Measurements from ENCODE around the gene SORCS2.
A peak's percentile ranks its signal among the peaks of the same experiment; 100 is the strongest.

The SORCS2 gene

DNA sequence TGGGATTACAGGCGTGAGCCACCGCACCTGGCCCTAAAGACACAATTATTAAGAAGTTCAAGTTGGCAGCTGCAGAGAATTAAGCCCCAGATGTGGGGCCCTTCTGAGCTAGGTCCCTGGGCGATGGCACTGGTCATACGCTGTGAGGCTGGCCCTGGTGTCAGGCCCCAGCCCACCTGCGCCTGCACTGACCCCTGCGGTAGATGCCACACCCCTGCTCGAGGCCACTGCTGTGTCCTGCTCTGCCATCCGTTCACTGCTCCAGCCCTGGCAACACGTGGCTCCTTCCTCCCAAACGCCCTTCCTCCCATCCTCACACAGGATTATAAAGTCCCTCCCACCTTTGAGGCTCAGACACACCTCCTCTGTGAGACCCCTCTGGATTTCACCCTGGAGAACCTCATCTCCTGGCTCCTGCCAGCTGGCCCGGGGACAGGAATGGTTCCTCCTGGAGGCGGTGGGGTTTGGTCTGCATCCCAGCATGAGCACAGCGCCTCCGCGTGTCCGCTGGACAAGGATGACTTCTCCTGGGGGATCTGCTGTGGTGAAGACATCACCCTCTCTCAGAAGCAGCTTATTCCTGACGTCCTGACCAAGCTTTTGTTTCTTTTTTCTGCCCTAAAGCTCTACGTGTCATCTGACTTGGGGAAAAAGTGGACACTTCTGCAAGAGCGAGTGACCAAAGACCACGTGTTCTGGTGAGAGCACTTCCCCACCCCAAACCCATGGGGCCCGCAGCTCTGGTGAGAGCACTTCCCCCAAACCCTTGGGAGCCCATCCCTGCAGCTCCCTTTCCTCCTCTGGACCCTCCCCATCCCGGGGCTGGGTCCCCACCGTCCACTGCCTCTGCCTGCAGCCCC lies 461.4 kb downstream of the SORCS2 start:
- no peak for DNase-seq (ENCODE audit: low read depth)

DNA sequence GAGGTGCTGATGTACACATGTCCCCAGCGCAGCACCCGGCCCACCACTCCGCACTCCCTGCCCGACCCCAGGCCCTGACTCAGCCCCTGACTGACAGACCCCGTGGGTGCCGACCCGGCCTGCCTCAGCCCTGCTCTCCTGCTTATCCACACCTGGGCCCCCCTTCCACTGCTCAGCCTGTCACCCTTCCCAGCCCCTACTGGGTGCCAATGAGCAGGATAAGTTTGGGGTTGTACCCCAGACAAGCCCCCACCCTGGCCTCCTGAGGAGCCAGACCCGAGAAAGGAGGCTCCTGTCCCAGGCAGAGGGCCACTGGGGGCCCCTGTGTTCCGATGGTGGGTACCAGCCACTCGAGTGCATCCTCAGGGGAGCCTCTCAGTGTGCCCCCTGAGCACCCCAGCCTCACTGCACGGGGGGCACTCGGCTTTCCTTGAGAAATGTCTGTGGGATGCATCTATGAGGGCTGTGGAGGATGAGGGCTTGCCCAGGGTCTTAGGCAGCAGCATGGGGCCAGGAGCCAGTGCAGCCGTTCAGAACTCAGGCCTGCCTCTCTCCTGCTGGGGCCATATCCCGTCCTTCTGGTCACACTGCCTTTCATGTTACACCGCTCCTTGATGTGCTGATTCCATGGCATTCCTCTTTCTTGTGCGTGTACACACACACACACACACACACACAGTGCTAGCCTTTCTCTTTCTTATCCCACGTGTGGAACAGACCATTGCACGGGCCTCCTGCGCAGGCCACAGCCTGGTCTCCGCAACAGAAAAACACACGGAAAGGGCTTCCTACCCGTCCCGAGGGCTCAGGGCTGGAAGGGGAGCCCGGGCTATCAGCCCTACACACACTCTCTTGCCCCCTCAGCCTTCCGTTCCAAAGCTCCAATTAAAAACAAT lies 462.5 kb downstream of the SORCS2 start:
- DNase-seq (ENCODE audit: low read depth), result no peak

DNA sequence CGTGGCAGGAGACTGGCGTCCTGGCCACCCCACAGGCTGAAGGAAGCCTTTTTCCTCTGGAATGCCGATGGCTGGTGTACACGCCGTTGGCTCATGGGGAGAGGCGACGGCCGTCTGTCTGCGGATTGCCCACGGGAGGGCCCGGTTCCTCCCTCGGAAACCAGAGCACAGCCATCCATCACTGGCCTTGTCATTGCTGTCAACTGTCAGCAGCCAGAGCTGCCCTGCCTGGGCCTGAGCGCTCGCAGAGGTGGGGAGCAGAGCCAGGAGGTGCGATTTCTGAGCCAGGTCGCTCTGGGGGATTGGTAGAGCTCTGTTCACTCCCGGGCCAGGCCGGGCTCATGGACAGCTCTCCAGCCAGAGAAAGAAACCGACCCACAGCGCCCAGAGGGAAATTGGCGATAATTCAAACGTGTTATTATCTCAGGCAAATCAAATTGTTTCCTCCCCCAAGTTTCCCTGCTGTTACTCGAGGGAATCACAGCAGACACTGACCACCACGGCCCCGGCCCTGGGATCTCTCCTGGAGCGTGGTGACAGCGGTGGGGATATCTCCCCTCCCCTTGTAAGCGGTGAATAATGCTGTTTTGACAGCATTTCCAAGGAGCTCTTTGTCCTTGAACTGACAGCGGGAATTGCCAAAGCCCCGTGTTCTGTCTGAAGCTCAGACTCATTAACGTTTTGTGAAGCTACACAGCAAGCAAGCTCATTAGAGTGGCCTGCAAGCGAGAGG lies 463.3 kb downstream of the SORCS2 start:
- no peak for DNase-seq (ENCODE audit: low read depth)

DNA sequence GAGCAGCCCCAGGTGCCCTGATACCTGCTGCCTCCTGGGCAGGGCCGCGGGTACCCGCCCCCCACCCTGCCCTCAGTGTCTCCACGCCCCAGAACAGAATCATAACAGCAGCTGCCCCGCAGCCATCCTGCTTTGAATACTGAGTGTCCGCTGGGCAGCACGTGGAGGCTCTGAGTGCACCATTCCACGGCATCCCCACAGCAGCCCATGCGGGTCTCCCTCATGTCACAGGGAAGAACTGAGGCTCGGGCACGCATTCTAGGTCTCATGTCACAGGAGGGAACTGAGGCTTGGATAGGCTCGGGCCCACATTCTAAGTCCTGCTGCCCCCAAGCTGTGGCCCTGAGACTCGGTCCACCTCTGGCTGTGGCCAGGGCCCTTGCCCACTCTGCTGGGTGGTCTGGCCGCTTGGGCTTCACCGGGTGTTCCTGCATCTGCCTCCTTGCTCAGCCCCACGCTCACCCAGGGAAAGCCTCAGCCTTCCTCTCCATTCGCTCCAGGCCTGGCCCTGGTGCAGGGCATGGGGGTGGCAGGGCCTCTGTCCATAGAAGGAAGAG lies 464.0 kb downstream of the SORCS2 start:
- no peak for DNase-seq (ENCODE audit: low read depth)

DNA sequence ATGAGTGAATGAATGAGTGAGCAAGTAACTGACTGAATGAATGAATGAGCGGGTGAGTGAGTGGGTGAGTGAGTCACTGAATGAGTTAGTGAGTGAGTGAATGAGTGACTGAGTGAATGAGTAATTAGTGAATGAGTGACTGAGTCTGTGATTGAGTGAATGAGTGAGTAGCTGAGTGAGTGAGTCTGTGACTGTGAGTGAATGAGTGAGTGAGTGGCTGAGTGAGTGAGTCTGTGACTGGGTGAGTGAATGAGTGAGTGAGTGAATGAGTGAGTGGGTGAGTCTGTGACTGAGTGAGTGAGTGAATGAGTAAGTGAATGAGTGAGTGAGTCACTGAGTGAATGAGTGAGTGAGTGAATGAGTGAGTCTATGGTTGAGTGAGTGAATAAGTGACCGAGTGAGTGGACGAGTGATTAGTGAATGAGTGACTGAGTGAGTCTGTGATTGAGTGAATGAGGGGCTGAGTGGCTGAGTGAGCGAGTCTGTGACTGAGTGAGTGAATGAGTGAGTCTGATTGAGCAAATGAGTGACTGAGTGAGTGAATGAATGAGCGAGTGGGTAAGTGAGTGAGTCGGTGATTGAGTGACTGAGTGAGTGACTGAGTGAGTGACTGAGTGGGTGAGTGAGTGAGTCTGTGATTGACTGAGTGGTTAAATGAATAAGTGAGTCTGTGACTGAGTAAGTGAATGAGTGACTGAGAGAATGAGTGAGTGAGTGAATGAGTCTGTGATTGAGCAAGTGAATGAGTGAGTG lies 465.4 kb downstream of the SORCS2 start:
- no peak for DNase-seq (ENCODE audit: low read depth)

DNA sequence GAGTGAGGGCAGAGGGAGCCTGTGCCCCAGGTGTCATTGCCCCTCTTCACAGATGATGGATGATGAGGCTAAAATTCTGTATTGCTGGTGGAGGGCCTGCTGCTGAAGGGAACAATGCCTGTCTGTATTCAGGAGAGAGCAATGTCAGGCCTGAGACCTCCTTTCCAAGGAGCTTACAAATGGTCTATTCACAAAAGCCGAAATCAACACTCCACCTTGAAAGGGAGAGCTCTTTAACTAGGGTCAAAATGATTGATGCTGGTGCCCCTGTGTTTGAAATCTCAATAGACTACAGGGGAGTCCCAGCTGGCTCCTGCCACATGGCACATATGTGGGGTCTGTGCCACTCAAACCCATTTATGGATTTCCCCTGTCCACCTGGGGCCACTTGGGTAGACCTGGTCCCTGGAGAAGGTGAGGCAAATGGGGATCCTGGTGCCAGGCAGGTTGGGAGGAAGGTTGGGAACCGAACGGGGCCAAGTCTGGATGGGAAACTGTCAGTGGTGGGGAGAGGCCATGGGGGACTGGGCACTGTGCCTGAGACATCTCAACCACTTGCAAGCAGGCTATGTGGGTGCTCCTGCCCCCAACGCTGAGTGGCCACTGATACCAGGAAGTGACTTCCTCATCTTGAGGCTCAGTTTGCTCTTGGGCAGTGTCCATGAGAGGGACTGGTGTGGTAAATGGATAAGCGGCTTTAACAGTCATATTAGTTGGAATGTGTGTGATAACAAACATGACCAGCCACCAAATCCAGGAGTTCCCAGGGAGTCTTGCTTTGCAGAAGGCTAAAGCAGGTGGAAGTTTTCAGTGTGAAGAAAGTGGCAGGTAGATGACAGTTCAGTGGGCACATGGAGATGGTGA lies 466.2 kb downstream of the SORCS2 start:
- peak; percentile 15 for DNase-seq (ENCODE audit: low read depth)

DNA sequence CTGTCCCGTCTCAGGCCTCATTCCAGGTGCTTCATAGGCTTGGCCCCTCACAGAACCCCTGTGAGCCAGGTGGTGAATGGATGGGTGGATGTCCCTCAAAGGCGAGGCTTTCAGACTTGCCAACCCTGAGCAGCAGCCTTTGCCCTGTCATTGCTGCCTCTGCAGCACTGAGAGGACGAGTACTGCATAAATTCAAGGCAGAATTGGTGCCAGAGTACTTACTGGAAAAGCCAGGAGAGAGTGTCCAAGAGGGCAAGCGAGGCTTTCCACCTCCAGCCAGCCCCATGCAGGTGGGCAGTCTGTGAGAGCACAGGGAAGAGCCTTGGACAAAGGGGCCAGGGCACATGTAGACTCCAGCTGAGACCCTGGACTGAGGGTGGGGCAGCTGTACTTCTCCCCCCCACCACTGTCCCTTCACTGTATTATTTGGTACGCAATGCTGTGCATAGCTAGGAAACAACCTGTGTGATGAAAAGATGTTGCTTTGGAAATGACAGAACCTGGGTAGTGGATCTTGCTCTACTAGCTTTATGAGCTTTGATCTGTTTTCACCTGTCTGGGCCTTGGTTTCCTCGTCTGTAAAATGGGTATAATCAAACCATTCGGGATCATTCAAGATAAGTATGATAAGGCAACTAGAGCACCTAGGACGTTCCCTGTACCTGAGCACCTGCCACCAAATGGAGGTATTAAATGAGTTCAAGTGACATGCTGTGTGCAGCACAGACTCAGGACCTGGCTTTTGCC lies 467.3 kb downstream of the SORCS2 start:
- DNase-seq (ENCODE audit: low read depth), result no peak

DNA sequence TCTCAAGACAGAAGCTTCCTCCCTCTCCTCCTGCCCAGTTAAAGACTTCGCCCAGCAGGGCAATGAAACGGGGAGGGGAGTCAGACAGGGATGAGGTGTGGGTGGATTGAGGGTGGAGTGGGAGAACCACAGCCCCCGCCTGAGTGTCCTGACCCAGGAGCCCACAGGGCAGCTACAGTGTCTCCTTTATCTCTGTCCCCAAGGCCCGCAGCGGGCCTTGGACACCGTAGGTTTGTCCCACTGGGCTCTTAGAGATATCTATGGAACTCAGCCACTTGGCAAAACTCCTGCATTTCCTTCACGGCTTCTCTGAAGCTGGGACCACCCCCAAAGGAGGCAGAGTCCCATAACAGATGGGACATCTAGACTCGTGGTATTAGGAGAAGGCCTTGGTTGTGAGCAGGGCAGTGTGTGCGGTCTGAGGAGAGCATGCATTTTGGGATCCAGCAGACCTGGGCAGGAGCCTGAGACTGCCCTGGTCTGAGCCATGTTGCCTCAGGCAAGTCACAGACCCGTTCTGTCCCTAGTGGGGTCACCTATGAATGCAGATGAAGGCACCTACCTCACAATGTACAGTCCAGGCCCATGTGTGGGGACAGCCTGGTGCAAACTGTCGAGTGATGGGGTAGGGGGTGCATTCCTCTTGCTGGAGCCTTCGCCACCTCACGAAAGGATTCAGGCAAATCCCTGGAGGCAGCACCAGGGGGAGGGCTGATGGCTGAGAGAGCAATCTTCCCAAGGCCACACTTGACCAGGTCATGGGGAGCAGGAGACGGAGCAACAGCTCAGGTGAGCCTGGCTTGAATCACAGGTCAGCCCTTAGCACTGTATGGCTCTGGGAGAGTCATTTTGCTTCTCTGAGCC lies 468.1 kb downstream of the SORCS2 start:
- DNase-seq (ENCODE audit: low read depth), result no peak

DNA sequence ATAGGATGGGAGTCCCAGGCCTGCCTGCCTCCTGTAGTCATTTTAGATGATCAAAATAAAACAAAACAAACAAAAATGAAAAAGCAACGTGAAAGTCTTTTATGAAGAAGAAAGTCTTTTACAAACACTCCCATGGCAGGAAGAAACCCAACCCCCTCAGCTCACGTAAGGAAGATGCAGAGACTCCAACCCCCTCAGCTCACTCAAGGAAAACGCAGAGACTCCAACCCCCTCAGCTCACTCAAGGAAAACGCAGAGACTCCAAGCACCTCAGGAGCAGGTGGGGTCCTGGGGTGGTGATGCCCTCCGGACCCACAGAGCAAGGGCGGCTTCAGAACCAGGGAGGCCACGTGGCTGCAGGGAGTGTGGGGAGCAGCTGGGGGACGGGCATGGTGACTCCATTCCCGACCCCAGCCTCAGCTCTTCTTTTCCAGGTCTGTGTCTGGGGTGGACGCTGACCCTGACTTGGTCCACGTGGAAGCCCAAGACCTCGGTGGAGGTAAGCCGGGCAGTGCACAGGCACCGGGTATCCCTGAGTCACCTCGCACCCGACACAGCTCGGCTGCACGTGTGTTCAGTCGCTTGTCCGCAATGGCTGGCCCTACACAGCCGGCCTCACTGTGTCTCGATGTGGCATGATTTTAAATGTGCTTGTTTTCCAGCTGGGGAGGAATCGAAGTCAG lies 468.9 kb downstream of the SORCS2 start:
- no peak for DNase-seq (ENCODE audit: low read depth)

DNA sequence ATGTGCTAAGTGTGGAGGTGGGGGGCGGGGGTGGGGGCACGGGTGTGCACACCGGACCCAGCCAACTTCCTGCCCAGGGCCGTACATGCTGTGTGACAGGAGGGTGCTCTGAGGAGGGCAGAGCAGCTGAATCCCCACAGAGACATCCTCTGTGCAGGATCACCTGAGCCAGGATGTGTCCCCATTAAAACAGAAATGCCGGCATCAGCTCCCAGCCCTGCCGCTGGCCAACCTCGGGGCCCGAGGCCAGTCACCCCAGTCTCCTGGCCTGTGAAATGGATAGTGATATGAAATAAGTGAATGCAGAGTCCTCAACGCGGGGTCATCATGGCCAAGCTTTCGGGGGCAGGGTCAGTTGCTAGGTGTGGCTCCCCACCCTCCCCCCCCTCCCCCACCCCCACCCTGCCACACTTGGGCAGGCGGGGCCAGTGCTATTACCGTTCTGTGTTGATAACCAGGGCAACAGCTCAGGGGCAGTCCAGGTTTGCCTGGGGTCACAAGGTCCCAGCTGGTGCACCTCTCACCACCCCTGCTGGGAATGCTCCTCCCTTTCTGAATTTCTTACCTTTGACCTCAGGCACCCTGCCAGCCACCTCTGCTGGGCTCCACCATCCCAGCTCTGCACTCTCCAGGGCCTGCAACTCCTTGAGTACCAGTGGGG lies 469.6 kb downstream of the SORCS2 start:
- DNase-seq (ENCODE audit: low read depth), result no peak

DNA sequence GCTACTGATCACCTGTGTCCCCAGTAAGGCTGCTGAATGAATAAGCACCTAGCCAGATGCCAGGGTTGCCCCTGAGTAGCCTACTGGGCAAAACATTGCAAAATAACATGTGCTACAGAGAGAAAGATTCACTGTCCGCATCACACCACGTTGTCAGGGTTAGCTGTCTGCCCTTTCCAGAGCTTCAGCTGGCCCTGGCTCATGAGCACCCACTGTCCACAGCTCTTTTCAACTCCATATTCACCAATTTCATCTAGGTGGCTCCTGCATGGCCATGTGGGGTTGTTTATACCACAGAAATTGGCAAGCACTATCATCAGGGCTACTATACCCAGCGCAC lies 470.1 kb downstream of the SORCS2 start:
- no peak for DNase-seq (ENCODE audit: low read depth)

DNA sequence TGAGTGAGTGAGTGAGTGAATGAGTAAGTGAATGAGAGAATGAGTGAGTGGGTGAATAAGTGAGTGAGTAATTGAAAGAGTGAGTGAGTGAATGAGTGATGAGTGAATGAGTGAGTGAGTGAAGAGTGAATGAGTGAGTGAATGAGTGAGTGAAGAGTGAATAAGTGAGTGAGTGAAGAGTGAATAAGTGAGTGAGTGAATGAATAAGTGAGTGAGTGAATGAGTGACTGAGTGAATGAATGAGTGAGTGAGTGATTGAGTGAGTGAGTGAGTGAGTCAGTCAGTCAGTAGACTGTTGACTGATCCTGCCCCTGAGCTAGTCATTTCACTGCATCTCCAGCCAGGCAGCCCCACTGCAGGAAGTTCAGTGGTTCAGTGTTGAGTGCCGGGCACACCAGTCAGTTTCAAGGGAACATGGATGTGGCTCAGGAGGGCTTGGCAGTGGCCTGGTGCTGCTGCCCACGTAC lies 470.8 kb downstream of the SORCS2 start:
- DNase-seq (ENCODE audit: low read depth), result no peak

DNA sequence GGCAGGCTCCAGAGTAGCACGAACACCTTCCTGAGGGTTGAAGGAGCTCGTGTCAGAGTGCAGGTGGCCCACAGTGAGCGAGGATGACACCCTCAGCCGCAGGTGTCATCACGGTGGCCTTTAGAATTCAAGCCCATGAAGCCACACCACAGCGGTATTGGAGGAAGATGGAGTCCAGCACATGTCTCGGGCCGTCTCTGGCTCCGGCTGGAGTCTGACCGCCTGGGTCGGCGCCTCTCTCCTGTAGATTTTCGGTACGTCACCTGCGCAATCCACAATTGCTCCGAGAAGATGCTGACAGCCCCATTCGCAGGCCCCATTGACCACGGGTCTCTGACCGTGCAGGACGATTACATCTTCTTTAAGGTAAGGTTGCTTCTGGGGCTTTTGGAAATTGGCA lies 471.8 kb downstream of the SORCS2 start:
- no peak for DNase-seq (ENCODE audit: low read depth)

DNA sequence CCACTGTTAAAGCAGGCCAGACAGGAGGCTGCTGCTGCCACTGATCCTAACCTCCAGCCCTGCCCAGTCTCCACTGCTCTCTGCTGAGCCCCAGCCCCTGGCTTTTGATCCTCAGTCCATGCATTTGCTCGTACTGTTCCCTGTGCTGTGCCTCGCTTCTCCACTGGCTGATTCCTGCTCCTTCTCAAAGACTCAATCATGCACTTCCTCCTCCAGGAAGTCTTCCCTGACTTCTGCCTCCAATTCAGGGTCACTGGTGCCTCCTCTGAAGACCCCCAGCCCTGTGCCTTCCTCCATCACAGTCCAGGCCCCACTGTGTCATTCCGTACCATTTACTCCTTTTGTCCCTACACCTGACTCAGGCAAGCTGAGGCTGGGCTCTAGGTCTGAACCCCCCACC lies 473.0 kb downstream of the SORCS2 start:
- DNase-seq (ENCODE audit: low read depth), result no peak

DNA sequence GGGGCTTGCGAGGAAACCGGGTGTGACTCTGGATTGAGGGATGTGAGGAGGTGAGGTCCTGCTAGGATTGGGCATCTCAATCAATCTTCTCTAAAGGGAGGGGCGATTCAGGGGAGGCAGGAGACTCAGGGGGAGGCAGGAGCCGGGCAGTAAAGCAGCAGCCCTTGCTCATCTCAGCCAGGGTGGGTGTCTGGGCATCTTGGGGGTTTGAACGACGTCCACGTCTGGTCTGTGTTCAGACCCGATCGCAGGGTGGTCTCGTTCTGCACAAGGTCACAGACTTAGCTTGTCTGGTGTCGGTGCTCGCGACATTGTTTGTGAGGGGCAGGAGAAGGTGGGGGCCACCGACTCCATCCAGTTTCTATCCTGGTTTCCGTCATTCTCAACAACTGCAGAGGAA lies 473.7 kb downstream of the SORCS2 start:
- DNase-seq (ENCODE audit: low read depth), result no peak

DNA sequence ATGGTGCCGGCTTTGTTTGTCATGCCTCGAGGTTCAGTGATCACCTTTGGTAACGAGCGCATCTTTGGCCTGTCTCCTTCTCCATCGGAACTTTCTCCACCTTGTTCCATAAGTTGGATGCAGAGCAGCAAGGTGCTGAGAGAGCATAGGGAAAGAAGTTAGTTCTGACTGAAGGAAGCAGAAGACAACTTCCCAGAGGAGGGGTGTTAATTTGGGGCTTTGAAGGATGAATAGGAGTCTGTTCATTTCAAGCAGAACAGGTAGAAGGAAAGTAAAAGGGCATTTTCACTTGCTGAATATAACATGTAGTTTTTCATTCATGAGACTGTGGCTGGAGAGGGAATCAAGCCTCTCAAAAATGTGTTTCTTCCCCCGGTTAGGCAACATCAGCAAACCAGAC lies 474.4 kb downstream of the SORCS2 start:
- no peak for DNase-seq (ENCODE audit: low read depth)

DNA sequence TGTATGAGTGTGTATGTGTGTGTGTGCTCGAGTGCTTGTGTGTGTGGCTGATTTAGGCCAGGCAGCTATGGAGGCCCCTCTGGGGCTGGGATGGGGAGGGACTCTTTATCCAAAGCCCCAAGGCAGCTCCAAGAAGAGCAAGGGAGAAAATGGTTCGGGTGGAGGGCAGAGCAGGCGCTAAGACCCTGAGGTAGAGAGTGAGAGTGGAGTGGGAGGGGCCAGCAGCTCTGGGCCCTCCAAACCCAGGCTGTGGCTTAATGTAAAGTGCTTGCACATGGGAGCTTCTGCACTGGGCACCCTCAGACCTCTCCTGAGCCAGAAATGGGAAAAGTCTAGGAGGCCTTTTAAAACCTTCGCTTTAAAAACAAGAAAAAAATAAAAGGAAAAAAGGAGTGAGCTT lies 475.9 kb downstream of the SORCS2 start:
- no peak for DNase-seq (ENCODE audit: low read depth)

DNA sequence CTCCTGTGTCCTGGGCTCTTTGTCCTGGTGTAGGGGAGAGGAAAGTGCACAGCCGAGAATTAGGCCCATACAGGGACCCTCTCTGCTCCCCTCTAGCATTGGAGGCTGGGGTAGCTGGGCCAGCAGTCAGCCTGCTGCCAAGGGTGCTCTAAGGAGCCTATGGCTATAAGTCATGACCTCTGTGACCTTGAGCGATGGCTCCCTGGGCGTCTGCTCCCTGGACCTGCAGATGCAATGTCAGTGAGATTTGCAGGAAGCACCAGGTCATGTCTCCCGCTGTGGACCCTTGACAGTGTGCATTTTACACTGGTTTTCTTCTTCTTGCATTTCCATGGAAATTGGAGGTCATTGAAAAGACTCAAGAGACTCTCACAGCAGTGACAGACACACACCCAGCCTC lies 476.5 kb downstream of the SORCS2 start:
- DNase-seq (ENCODE audit: low read depth), result no peak
